Effector memory CD4-positive, alpha-beta T cell (primary cell): ENCODE data around the gene MUC22.
"Not testable (repeated sequence)": the region's sequence is repeated elsewhere in the genome, so short reads cannot be mapped to it uniquely, and the experiment has no call there.

Source experiments
- DNase-seq, 3 donors: peaks; one replicate each; pipeline ENCODE4 v3.0.0-alpha.2; 2020
- H3K27ac ChIP-seq: 2 replicates; pipeline ENCODE4 v1.7.0; 2013; ENCODE audit warnings: mild to moderate bottlenecking, low read length, moderate library complexity; ENCODE audit not compliant: insufficient read depth, poor library complexity, severe bottlenecking
- H3K27me3 ChIP-seq: replicated peaks from 2 replicates; pipeline ENCODE4 v1.7.0; 2013; ENCODE audit warnings: mild to moderate bottlenecking, low read length; ENCODE audit not compliant: insufficient read depth, control insufficient read depth, poor library complexity, severe bottlenecking
- H3K36me3 ChIP-seq: 2 replicates; pipeline ENCODE4 v1.7.0; 2013; ENCODE audit warnings: mild to moderate bottlenecking, low read length, moderate library complexity; ENCODE audit not compliant: control insufficient read depth, insufficient read depth
- H3K4me1 ChIP-seq: 2 replicates; pipeline ENCODE4 v1.7.0; 2013; ENCODE audit warnings: low read length, mild to moderate bottlenecking; ENCODE audit not compliant: control insufficient read depth, insufficient read depth, poor library complexity, severe bottlenecking
- H3K4me3 ChIP-seq: 2 replicates; pipeline ENCODE4 v1.7.0; 2013; ENCODE audit warnings: low read length, low read depth, mild to moderate bottlenecking; ENCODE audit not compliant: insufficient read depth, poor library complexity, severe bottlenecking
- H3K9me3 ChIP-seq: 2 replicates; pipeline ENCODE4 v1.7.0; 2013; ENCODE audit warnings: mild to moderate bottlenecking, low read length, moderate library complexity; ENCODE audit not compliant: control insufficient read depth

MUC22 gene

DNA sequence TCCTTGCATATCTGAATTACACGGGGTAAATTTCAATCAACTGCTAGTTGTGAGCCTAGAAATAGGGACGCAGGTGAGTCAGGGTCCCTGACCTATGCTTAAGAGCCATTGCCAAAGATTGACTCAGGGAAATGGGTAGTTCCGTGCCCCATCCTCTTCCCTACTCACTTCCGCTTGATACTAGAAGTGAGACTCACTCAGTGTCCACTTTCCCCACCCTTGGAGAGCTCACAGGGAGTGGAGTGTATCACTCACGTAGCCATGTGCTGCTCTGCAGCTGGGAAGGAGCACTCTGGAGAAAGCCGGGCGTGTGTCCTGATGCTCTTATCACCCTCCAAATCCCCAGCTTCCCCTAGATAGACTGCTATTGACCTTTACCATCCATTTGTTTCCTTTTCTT is 543 bp upstream of the MUC22 start:
- Histone ChIP-seq H3K27ac (no peak overlapping the region), H3K36me3 (no peaks in the 10 kb centered on the region), H3K9me3 (no peaks in the 10 kb centered on the region), H3K4me3 (no peak overlapping the region), H3K4me1 (no peaks in the 10 kb centered on the region), H3K27me3 (peaks cover 4% of the 10 kb centered on the region)
- DNase-seq = no peak

GRCh38 chr6:31011153-31011552 is 879 bp downstream of the MUC22 start:
- Histone ChIP-seq H3K4me1 (no peaks in the 10 kb centered on the region), H3K9me3 (no peaks in the 10 kb centered on the region), H3K27ac (no peak overlapping the region), H3K27me3 (peaks cover 8% of the 10 kb centered on the region), H3K4me3 (no peak overlapping the region), H3K36me3 (no peaks in the 10 kb centered on the region)
- no peak for DNase-seq

GRCh38 chr6:31016659-31017299 is 6.5 kb downstream of the MUC22 start:
- Histone ChIP-seq H3K36me3 (no peaks in the 10 kb centered on the region), H3K27ac (no peak overlapping the region), H3K4me3 (no peak overlapping the region), H3K9me3 (no peaks in the 10 kb centered on the region), H3K4me1 (no peaks in the 10 kb centered on the region), H3K27me3 (peaks cover 8% of the 10 kb centered on the region)
- no peak for DNase-seq

DNA sequence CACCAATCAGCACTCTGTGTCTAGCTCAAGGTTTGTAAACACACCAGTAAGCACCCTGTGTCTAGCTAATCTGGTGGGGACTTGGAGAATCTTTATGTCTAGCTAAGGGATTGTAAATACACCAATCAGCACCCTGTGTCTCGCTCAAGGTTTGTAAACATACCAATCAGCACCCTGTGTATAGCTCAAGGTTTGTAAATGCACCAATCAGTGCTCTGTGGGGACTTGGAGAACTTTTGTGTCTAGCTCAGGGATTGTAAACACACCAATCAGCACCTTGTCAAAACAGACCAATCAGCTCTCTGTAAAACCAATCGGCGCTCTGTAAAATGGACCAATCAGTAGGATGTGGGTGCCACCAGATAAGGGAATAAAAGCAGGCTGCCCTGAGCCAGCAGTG is 7.2 kb downstream of the MUC22 start:
- H3K9me3 ChIP-seq, H3K27ac ChIP-seq, DNase-seq, H3K36me3 ChIP-seq, H3K27me3 ChIP-seq, H3K4me1 ChIP-seq, H3K4me3 ChIP-seq: not testable (repeated sequence)

- H3K36me3 ChIP-seq = no peaks in the 10 kb centered on the region
- DNase-seq = no peak
- no peaks in the 10 kb centered on the region for H3K9me3 ChIP-seq
- H3K27me3 ChIP-seq = peaks cover under 1% of the 10 kb centered on the region
- no peak overlapping the region for H3K4me3 ChIP-seq
- H3K27ac ChIP-seq = no peak overlapping the region
- H3K4me1 ChIP-seq = no peaks in the 10 kb centered on the region
Observed at GRCh38 chr6:31020057-31020456, 9.8 kb downstream of the MUC22 start.

- not testable (repeated sequence) for H3K9me3 ChIP-seq, DNase-seq, H3K27ac ChIP-seq, H3K4me3 ChIP-seq, H3K4me1 ChIP-seq, H3K27me3 ChIP-seq, H3K36me3 ChIP-seq
Observed at GRCh38 chr6:31020631-31021255, 10.5 kb downstream of the MUC22 start.

- H3K4me1 ChIP-seq, H3K9me3 ChIP-seq, H3K36me3 ChIP-seq, H3K27ac ChIP-seq, H3K4me3 ChIP-seq, DNase-seq, H3K27me3 ChIP-seq: not testable (repeated sequence)
Observed at GRCh38 chr6:31021705-31022531, 11.6 kb downstream of the MUC22 start.

DNA sequence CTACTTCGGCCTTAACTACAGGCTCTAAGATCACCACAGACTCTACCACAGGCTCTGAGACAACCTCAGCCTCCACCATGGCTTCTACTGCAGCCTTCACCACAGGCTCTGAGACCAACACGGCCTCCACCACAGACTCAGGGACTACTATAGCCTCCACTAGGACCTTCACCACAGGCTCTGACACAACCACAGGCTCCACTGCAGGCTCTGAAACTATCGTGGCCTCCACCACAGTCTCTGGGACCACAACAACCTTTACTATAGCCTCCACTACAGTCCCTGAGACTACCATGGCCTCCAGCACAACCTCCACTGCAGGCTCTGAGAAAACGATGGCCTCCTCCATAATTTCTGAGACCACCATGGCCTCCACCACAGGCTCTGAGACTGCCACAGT is 15.3 kb downstream of the MUC22 start:
- no peaks in the 10 kb centered on the region for H3K36me3 ChIP-seq
- no peak for DNase-seq
- H3K4me1 ChIP-seq = no peaks in the 10 kb centered on the region
- no peak overlapping the region for H3K4me3 ChIP-seq
- no peaks in the 10 kb centered on the region for H3K9me3 ChIP-seq
- no peaks in the 10 kb centered on the region for H3K27me3 ChIP-seq
- no peak overlapping the region for H3K27ac ChIP-seq

- Histone ChIP-seq H3K27ac (no peak overlapping the region), H3K4me1 (no peaks in the 10 kb centered on the region), H3K4me3 (no peak overlapping the region), H3K36me3 (no peaks in the 10 kb centered on the region), H3K27me3 (no peaks in the 10 kb centered on the region), H3K9me3 (no peaks in the 10 kb centered on the region)
- no peak for DNase-seq
Observed at GRCh38 chr6:31031095-31031494, 20.8 kb downstream of the MUC22 start.

DNA sequence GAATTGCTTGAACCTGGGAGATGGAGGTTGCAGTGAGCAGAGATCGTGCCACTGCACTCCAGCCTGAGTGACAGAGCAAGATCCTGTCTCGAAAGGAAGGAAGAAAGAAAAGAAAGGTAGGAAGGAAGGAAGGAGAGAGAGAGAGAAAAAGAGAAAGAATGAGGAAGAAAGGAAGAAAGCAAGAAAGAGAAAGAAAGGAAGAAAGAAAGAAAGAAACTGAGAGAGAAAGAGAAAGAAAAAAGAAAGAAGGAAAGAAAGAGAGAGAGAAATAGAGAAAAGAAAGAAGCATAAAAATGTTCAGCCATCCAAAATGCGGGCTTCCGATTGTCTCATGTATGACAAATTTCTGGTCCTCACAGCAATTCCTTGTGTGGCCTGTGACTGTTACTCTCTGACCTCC is 22.8 kb downstream of the MUC22 start:
- no peak overlapping the region for H3K4me3 ChIP-seq
- no peaks in the 10 kb centered on the region for H3K27me3 ChIP-seq
- DNase-seq = no peak
- H3K9me3 ChIP-seq = no peaks in the 10 kb centered on the region
- H3K4me1 ChIP-seq = no peaks in the 10 kb centered on the region
- H3K27ac ChIP-seq = no peak overlapping the region
- H3K36me3 ChIP-seq = no peaks in the 10 kb centered on the region
